NCI-H748 treated with DMSO at 0.1 percent for 48 hours (cell line): Measurements from ENCODE around the gene SNX24.

ENCODE experiments used
- DNase-seq: peaks from one replicate; lab custom pipeline; 2025; lab: John Stamatoyannopoulos, UW

Gene SNX24

DNA sequence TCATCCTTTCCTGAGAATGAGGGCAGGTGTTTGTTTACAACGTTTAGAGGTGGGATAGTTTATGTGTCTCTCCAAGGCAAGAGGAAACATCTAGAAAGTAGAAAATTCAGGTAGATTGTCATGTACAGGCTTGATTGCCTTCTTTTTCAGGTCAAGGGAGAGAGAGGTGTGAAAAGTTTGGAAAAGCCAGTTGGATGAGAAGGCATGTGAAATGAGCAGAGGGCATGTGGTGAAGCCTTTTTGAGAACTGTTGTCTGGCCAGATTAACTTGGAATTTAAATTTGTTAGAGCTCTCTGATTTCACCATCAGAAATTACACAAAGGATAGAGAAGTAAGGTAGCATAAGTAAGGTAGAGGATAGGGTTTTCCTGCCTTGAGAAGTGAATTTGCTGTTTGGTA lies 74.6 kb downstream of the SNX24 start:
- DNase-seq: no peak

DNA sequence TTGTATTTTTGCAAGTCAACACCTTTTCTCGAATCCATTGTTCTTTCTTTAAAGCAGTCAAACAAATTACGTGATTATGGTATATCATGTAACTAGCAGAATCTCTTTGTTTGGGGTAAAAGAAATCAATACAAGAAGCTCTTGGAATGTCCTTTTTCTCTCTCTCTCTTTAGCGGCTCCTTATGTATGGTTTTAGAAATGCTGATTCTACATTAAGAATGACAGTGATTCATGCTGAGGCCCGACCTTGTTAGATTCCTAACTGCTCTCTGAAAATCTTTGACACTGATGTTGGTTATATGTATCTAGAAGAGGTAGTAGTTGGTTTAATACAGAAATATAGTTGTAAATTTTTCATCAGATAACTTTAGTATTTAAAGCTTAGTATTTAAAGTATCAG lies 76.4 kb downstream of the SNX24 start:
- DNase-seq: no peak

DNA sequence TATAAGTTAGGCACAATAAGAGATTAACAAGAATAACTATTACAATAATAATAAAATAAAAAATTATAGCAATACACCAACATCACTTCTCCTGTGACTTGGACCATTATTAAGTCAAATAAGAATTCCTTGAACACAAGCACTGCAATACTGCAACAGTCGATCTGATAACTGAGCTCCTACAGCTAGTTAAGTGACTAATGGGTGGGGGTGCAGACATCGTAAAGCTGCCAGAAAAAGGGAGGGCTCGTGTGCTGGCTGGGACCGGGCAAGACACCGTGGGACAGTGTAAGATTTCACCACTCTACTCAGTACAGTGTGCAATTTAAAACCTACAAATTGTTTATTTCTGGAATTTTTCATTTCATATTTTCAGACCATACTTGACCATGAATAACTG lies 78.8 kb downstream of the SNX24 start:
- no peak for DNase-seq

DNA sequence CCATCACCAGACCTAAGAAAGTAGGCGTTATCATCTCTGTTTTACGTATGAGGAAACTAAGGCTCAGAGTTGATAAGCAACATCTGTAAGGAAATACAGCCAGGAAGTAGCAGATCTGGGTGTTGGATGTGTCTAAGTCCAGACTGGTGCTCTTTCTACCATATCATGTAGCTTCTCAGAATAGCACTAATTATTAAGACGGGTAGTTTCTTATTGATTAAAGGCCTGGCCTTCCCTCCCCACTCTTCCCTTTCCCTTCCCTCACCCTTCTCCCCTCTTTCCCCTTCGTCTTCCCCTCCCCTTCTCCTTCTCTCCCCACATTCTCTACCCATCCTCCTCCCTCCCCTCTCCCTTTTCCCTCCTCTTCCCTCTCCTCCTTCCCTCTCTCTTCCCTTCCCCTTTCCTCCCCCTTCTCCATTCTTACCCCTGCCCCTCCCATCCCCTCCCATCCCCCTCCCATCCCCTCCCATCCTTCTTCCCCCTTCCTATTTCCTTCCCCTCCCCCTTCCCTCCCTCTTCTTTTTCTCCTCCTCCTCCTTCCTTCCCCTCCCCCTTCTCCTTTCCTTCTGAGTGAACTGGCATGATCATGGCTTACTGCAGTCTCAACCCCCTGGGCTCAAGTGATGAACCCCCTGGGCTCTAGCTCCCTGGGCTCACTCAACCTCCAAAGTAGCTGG lies 79.4 kb downstream of the SNX24 start:
- DNase-seq: no peak

DNA sequence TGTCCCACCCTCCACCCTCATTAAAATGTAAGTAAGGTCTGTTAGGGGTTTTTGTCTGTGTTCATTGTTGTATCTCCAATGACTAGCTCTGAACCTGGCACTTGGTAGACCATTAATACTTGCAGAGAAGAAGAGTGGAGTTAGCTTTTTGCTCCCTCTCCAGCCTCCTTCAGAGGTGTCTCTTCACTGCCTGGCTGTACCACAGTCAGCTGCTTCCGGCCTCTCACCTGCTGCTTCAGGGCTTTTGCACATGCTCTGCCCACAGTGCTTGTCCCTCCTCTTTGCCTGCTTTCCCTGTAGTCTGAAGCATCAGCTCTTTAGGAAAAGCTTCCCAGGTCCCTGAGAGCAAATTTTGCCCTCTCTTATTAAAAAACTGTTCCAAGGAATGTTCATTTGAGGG lies 83.6 kb downstream of the SNX24 start:
- DNase-seq: no peak

DNA sequence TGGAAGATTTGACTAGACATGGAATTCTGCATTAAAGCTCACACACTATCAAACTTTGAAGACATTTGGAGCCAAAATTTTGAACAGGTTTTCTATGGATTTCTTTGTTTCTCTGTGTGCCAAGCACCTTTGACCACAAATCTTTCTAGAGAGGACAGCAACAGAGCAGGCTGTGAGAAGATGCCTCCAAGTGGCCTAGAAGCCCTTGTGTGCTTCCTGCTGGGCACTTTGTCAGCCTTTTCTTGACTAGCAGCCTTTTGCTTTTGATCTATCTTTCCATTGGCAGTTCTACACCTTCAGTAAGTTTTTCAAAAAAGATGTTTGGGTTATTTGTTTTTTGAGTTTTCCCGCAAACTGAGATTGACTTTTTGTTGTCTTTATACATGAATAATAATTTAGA lies 84.6 kb downstream of the SNX24 start:
- DNase-seq: no peak

DNA sequence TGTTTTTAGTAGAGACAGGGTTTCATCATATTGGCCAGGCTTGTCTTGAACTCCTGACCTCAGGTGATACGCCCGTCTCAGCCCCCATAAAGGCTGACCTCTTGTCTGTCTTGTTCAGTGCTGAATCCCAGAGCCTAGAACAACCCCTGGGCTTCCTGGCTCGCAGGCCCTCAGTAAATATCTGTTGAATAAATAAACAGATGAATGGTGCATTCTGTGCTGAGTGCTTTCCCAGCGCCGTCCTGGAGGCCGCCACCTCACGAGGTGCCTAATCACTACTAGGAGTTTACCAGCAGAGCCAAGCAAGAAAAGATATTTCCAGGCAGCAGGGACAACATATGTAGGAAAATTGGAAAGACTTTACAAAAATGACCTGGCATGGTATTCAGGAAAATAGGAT lies 88.5 kb downstream of the SNX24 start:
- DNase-seq: no peak

DNA sequence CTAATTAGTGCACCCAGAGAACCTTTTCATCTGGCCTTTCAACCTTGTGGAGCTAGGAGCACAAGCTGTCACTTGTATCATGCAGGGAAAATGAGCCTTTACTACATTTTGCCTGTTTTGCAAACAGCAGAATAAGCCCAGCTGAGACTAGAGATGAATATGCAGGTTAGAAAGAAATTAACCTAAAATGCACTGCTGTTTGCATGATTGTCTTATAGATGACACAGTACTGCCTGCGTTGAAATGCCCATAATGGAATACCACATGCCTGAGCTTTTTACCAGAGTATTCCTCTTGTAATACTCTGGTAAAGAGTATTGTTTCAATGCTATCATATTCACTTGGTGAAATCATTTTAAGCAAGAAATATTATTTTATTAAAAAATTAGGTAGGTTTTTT lies 90.7 kb downstream of the SNX24 start:
- no peak for DNase-seq

DNA sequence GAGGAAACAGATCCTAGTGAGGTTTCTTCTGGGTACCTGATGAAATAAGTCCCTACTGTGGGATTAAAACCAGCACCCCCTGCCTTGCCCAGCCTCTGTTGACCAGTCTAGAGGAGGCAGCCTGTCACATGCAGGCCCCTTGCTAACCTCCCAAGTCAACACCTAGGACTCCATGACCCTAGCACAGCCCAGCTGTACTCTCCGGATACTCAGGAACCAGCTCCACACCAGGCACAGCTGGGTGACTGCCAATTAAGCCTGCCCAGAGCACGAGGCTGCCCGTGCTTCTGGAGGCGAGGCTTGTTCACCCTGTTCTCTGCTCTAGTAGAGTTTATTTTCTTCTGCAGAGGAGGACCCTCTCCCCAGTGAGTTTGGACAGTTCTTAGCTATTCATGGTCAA lies 92.5 kb downstream of the SNX24 start:
- no peak for DNase-seq

DNA sequence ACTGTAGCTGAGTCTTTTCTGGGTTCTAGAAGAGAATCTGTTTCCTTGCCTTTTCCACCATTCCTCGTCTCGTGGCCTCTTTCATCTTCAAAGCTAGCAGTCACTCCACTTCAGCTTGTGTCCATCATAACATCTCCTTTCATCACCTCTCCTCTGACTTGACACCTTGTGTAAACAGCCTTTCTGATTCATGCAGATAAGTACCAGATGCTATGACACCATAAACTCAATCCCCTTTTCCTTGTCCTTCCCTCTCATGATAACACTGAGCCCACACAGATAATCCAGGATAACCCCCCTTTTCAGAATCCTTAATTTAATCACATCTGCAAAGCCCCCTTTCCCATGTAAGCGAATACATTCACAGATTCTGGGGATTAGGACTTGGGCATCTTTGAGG lies 95.5 kb downstream of the SNX24 start:
- no peak for DNase-seq

DNA sequence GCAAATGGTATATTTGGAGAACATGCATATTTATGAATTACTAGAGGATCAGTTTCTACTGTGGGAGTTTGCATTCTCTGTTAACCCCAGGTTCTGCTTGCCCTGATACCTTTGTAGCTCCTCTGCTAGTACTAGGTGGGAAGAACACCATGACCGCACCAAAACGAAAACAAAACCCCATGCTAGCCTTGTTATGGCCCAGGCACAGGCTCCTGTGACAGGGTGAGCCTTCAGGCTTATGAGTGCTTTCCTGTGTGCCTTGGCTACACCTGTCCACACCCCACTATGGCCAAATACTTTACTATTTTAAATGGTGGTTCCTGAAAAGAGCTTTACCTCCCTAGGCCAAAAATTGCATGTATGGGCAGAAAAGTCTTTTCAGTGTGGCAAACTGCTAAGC lies 96.3 kb downstream of the SNX24 start:
- DNase-seq: no peak

DNA sequence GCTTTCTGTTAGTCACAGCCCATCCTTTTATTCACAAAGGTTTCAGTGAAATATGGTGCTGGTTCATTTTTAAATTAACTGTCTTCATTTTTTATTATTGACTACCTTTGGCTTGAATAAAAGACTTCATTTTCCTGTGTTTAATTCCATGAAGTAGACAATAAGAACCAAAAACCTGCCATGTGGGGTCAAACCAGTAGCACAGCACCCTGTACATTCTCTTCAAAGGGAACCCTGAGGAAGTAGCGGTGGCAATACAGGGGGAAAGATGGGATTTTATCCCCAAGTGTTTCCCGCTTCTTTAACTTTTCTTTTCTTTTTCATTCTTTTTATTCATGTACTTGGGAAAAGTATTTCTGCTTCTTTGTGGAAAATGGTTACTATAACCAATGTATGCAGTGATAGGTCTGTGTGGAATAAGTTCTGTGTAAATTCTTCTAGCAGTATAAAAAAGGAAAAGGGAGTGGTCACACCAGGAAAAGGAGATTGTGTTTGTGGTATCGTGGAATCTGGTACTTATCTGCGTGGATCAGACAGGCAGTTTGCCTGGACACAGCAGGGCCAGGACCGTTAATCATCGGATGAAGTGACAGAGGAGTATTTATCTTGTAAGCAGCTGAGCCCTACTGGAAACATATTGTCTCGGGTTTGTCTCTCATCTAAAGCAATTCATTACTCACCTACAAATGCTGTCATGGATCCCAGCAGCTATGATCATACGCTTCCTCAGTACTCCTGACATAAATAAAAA lies 96.9 kb downstream of the SNX24 start:
- DNase-seq: no peak

DNA sequence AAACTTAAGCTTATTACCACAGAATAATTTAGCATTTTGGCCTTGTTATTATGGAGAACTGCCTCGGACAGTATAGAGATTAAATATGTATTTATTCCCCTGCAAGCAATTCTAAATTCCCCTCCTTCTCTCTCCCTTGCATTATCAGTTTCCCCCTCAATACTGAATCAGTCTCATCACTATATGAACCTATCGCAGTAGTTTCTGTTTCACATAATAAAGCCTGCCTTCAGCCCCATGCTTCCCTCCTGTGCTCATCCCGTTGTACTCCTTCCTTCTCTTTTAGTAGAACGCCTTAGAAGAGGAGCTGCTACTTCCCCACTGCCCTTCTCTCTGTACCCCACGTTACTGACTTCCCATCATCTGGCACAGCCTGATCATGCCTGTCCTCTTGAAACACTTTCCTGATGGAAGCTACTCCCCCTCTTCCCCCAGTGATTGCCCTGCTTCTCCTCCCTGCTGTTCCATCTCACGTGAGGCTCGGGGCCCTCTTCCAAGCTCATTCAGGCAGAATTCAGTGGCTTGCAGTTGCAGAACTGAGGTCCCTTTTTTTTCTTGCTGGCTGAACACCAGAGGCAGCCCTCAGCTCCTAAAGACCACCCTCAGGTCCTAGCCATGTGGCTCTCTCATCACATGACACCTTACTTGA lies 97.8 kb downstream of the SNX24 start:
- no peak for DNase-seq

DNA sequence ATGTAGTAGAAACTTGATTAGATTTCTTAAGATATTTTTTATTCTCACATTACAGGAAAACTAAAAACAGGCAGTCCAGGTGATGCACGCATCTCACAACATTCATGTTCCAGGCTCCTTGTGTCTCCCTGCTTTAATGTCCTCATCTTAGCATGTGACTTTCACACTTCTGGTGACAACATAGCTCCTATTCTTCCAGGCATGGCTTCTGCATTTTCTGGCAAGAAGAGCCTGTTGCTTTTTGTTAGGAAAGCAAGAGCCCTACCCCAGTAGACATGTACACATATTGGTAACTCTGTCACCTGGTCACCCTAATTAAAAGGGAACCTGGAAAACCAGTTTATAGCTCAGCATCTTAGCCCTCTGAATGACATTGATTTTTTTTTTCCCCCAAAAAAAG lies 98.6 kb downstream of the SNX24 start:
- DNase-seq: no peak

DNA sequence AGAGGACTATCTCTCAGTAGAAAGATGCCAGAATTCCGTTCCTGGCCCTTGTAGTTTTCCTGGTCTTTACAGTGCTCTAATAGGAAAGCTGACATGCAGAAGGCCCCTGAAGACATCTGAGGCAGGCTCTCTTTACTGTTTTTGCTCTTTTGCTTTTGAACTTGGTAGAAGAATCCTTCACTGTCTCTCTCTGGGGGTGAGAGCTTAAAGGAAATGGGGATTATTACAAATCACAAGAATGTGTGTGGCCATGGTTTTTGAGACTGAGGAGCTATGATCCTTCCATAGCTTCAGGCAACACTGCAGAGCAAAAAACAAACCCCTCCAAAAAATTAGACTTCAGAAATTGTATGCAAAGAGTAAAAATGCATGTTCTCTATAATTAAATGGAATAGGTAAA lies 102.0 kb downstream of the SNX24 start:
- DNase-seq: no peak

DNA sequence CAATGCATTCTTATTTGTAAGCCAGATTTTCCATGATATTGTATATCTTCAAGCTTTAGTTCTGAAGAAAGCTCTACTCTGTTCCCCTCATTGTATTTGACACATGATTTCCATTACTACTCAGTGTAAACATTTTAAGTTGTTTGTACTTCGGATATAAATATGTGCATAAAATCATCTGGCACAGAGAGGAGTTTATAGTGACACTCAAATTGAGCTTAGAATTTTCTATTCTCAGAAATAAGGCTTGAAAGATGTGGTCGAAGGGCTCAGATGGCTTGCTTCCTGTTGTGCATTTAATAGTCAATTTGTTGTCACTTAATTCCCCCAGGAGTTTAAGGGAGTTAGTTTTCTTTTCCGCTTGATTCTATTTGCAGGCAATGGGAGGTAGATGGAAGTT lies 102.4 kb downstream of the SNX24 start:
- DNase-seq: no peak

DNA sequence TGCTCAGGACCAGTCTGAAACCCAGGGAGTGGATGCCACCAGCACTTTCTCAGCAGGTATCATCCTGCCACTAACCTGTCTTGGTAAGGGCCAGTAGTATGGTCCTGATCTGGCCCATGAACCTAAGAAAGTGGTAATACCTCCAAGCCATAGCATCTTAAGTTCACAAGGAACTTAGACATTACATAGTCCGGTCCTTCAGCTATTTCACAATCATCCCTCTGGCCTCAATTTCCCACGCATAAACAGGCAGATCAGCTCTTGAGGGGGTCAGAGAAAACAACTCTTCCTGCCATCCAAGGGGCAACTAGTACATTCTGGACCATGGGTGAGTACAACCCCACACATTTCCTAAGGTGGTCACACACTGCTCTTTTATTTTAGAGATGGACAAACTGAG lies 102.9 kb downstream of the SNX24 start:
- DNase-seq: no peak

DNA sequence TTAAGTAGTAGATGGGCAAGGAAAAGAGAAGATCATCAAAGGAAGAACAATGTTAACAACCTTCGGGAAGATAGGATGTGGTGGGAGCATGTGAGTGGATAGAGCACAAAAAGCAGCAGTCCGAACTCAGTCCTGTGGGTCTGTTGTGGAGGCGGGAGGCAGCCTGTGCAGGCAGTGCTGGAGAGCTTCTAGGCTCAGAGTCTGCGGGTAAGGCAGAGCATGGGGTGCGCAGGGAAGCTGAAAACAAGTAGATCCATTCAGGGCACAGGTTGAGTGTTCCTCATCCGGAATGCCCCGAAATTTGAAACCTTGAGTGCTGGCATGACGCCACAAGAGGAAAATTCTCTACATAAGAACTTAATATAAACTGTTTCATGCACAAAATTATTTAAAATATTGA lies 106.2 kb downstream of the SNX24 start:
- no peak for DNase-seq

DNA sequence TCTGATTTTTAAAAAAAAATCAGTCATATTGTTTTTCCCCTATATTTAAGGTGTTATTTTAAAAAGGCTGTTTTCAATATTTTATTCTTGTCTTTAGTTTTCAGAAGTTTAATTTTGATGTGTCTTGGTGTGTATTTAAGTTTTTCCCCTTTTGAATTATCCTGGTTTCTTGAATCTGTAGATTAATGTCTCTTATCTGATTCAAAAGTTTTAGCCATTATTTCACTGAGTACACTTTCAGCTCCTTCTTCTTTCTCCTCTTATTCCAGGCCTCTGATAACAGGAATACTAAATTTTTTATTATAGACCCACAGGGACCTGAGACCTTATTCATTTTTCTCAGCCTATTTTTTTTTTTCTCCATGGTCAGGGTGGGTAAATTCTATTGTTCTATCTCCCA lies 109.3 kb downstream of the SNX24 start:
- DNase-seq: no peak

DNA sequence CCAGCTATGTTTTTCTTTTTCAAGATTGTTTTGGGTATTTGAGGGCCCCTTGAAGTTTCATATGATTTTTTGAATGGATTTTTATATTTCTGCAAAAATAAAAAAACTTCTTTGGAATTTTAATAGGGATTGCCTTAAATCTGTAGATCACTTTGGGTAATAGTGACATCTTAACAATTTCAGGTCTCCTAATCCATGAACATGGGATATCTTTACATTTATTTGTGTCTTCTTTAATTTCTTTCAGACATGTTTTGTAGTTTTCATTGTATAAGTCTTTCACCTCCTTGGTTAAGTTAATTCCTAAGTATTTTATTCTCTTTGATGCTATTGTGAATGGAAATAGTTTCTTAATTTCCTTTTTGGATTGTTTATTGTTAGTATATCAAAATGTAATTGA lies 112.0 kb downstream of the SNX24 start:
- no peak for DNase-seq

DNA sequence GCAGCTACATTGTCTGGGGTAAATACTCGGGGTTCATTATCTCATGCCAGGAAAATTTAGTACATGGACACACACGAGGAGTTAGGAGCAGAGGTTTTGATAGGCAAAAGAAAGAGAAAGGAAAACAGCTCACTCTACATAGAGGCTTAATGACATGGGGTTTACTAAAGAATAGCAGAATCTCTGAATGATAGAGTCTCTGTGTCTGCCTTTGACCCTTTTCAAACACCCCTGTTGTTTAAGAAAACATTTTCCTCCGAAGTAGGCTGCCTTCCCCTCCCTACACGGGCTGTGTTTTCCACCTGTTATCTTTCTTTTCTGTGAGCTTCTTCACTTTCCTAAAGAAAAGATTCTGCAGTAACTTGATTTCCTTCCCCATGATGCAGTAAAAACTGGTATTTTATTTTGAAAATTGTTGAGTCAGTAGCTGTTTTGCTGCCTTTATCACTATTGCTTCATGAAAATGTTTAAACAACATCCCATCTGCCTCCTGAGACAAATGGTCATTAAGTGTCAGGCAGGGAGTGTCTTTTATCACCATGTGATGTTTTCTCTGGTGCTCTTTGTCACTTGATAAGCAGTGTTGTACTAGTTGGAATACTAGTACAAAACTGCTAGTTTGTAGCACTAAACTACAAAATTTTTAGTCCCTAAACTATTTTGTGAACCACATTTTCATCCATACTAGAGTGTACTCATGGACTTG lies 114.5 kb downstream of the SNX24 start:
- peak; percentile 74 for DNase-seq

DNA sequence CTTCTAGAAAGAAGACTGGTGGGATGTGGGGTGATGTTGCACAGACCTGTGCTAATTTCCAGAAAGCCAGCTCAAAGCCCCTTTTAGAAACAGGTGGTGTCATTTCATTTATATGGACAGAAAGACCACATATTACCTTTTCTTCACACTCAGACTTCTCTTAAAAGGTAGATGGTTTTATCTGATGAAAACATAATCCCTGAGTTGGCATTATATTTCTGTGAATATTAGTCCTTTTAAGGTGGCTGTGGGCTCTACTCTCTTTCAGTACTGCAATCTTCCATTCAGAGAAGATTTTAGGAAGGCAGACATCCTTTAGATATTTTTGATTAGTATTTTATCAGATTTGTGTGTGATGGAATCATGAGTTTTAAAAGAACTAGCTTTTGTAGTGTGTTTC lies 117.9 kb downstream of the SNX24 start:
- no peak for DNase-seq

DNA sequence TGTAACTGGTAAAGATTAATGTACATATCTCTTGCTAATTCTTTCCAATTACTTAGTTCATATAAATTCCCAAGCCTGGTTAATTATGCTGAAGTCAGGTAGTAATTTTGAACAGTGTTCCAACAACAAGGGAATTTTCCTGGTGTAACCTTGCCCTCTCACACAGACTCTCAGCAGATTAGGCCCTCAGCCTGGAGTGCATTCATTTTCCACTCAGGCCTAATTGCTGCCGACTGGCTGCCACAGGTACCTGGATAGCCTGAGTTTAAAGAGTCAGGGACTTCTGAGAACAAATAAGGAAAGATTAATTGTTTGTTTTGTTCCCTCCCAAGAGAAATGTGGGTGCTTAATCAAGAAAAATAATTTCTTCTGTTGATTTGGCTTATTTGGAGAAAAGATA lies 119.7 kb downstream of the SNX24 start:
- peak; percentile 34 for DNase-seq
